Endothelial cell of coronary artery (primary cell): ENCODE results near the gene CYP4F22. TPM values are rescaled to one million over a fixed set of nuclear protein-coding genes. Genes with fewer than 3 reads are reported as not detected.

ENCODE experiments used
- total RNA-seq: library from RNA; depleted of rRNA; stranded (reverse); fragments of >200 nt; gene quantifications from 2 replicates; pipeline ENCODE4 v1.2.3, GENCODE V29; 2014

Gene CYP4F22
- total RNA-seq = not detected in 2 replicates

DNA sequence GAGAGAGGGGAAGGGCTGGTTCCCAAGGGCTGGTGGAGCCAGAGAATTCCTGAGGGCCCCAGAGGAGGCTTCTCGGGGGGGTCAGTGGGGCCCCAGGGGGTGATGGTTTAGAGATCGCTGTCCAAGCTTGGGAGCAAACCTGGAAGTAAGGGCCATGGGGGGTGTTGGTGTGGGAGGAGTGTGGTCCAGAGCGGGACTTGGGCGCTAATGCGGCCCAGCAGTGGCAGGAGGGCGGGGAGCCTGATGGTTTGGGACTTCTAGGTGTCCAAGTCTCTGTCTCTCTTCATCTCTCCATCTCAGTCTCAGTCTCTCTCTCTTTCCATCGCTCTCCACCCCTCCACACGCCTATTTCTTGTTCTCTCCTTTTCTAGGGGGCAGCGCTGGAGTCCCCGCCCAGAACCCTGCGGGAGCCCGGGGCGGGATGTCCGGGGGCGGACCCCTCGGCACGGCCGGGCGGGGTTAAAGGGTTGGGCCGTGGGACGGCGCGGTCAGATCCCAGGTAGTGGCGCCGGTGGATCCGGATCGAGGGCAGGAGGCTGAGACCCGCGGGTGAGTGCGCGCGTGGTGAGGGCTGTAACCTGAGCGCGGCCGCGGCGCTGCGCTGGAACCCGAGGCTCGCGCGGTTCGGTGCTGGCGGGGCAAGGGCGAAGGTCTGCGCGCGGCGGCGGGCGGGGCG, at the start of gene CYP4F22:
Gene CYP4F22 (plus strand): TSS at position 491 of the 676 bp plus-strand sequence. CDS start 16,812 bp downstream, outside the sequence.

GRCh38 chr19:15464394-15465385, 43.6 kb upstream of the CYP4F22 start, which contains the start of gene RASAL3:
TSS of gene RASAL3 (minus strand) at chr19:15464544. CDS start at chr19:15464358, 186 bp downstream.

DNA sequence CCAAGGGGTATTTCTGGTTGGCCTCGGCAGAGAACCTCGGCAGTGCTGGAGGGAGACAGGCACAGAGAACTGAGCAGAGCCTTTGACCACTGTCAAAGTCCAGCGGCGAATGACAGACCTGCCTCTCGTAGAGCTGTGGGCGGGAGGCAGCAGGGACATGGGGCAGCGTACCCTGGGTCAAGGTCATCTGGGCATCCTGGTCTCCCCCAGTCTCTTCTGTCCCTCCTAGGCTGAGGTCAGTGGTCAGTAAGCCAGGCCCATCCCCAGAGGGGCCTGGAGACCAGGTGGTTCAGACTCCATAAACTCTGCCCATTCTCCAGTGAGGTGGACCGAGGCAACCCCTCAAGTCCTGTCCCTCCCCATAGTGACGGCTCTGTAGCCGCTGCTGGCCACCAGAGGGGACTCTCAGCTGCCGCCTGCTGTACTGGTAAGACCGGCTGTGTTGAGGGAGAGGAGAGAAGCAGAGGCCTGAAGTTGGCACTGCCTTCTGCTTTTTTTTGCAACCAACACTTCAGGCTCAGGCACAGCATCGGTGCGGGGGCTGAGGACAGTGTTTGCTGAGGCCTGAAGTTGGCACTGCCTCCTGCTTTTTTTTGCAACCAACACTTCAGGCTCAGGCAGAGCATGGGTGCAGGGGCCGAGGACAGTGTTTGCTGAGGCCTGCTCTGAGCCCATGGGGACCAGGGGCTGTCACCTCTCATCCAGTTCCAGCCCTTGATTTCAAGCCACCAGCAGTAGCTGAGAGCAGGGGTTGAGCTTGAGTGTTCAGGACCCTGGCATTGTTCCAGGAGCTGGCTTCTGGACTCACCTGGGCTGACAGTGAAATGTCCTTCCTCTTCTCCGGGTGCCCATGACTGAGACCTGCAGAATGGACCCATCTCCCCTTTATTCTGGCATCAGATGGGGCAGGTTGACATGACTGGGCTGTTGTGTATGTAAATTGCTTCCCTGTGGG, 28.7 kb upstream of the CYP4F22 start, which contains the start of gene PGLYRP2:
Gene PGLYRP2 (minus strand): TSS at position 111 of the 955 bp plus-strand sequence. CDS start 130 bp downstream, outside the sequence.

Other genes with a start within 250 kb of the CYP4F22 start
- gene BRD4, start 176.0 kb upstream of the CYP4F22 start, total RNA-seq = 11.0 and 15.3 TPM in 2 replicates
- gene AKAP8, start 128.7 kb upstream of the CYP4F22 start, total RNA-seq = 16.8 and 20.0 TPM in 2 replicates
- gene AKAP8L, start 89.5 kb upstream of the CYP4F22 start, total RNA-seq = 48.9 and 67.4 TPM in 2 replicates
- gene WIZ, start 58.6 kb upstream of the CYP4F22 start, total RNA-seq = 6.4 and 9.0 TPM in 2 replicates
- 2.8 and 4.7 TPM in 2 replicates for gene RASAL3, start 44.0 kb upstream of the CYP4F22 start, total RNA-seq
- under 0.01 TPM in 1 of 2 replicates, not detected in the other for gene PGLYRP2, start 29.0 kb upstream of the CYP4F22 start, total RNA-seq
- not detected in 2 replicates for gene CYP4F8, start 106.7 kb downstream of the CYP4F22 start, total RNA-seq
- not detected in 2 replicates for gene CYP4F3, start 132.4 kb downstream of the CYP4F22 start, total RNA-seq
- not detected in 2 replicates for gene CYP4F12, start 164.6 kb downstream of the CYP4F22 start, total RNA-seq
- not detected in 2 replicates for gene OR10H2, start 219.5 kb downstream of the CYP4F22 start, total RNA-seq
- gene OR10H3, start 229.5 kb downstream of the CYP4F22 start, total RNA-seq = not detected in 2 replicates